Measurements from ENCODE around the gene ELMO1. TPM values are rescaled to one million over a fixed set of nuclear protein-coding genes. Genes with fewer than 3 reads are reported as not detected.

ELMO1 gene
- total and polyA plus RNA-seq, 2 experiments from 2014 or later = 9.6 to 10.8 TPM

- Histone ChIP-seq H3K27ac (no peak overlapping the region), H3K27me3 (no peaks in the 10 kb centered on the region), H3K9me3 (ENCODE audit: low read depth) (no peaks in the 10 kb centered on the region), H3K4me3 (no peak overlapping the region), H3K4me1 (ENCODE audit: low read depth) (no peaks in the 10 kb centered on the region), H3K36me3 (no peaks in the 10 kb centered on the region)
- no peak for DNase-seq (ENCODE audit: low read depth in 1 of 2, low spot score in 1 of 2)
- TF ChIP-seq, protein P1, sequence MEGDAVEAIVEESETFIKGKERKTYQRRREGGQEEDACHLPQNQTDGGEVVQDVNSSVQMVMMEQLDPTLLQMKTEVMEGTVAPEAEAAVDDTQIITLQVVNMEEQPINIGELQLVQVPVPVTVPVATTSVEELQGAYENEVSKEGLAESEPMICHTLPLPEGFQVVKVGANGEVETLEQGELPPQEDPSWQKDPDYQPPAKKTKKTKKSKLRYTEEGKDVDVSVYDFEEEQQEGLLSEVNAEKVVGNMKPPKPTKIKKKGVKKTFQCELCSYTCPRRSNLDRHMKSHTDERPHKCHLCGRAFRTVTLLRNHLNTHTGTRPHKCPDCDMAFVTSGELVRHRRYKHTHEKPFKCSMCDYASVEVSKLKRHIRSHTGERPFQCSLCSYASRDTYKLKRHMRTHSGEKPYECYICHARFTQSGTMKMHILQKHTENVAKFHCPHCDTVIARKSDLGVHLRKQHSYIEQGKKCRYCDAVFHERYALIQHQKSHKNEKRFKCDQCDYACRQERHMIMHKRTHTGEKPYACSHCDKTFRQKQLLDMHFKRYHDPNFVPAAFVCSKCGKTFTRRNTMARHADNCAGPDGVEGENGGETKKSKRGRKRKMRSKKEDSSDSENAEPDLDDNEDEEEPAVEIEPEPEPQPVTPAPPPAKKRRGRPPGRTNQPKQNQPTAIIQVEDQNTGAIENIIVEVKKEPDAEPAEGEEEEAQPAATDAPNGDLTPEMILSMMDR (IDR thresholded peaks at IDR 0.05; ENCODE audit: low read depth, low read length) = no peak
These were observed 118.7 kb downstream of the ELMO1 start for GRCh38 chr7:37329940-37330339.

DNA sequence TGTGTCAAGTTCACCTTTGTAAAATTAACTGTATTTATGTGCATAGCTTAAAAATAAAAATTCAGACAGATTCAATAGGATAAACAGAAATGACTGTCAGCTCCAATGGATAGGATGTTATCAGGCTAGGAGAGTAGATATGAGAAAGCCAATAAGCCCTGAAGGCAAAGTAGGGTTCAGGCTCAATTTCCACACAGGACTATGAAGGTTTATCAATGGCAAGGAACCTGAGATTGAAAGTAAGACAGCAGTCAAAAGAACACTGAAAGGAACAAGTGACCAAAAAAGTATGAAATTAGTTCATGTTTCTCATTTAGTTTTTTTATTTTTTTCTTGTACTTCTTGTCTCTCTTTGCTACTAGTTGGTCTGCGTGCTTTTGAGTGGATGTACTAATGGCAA is 121.4 kb downstream of the ELMO1 start:
- TF ChIP-seq, protein P1 (IDR thresholded peaks at IDR 0.05; ENCODE audit: low read depth, low read length) = no peak
- Histone ChIP-seq H3K4me3 (no peak overlapping the region), H3K36me3 (no peaks in the 10 kb centered on the region), H3K9me3 (ENCODE audit: low read depth) (no peaks in the 10 kb centered on the region), H3K27ac (no peak overlapping the region), H3K4me1 (ENCODE audit: low read depth) (no peaks in the 10 kb centered on the region), H3K27me3 (no peaks in the 10 kb centered on the region)
- DNase-seq (ENCODE audit: low read depth in 1 of 2, low spot score in 1 of 2) = no peak

DNA sequence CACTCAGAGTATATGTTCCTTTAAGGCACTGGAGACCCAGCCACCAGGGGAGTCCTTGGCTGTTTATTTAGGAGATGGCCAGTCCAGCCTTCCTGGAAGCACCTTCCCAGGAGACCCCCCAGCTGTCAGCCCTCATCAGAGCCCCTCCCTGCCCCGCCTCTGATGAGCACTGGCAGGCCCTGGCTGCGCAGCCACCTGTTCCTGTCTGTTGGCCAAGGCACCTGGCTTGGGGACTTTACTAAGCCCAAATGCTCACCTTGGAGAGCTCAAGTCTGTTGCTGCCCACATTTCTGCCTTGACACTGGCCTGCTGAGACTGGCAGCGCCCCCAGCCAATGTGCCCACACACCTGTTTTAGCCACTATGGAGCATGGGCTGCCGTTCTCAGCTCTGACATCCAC is 124.7 kb downstream of the ELMO1 start:
- Histone ChIP-seq H3K4me1 (ENCODE audit: low read depth) (no peaks in the 10 kb centered on the region), H3K27me3 (no peaks in the 10 kb centered on the region), H3K36me3 (no peaks in the 10 kb centered on the region), H3K27ac (no peak overlapping the region), H3K4me3 (no peak overlapping the region), H3K9me3 (ENCODE audit: low read depth) (no peaks in the 10 kb centered on the region)
- TF ChIP-seq, protein P1 (IDR thresholded peaks at IDR 0.05; ENCODE audit: low read depth, low read length) = no peak
- DNase-seq (ENCODE audit: low read depth in 1 of 2, low spot score in 1 of 2) = no peak

GRCh38 chr7:37322831-37323230 is 125.8 kb downstream of the ELMO1 start:
- TF ChIP-seq, protein P1 (IDR thresholded peaks at IDR 0.05; ENCODE audit: low read depth, low read length) = no peak
- no peaks in the 10 kb centered on the region for H3K4me1 ChIP-seq (ENCODE audit: low read depth)
- DNase-seq (ENCODE audit: low read depth in 1 of 2, low spot score in 1 of 2) = no peak
- H3K27me3 ChIP-seq = no peaks in the 10 kb centered on the region
- H3K36me3 ChIP-seq = no peaks in the 10 kb centered on the region
- H3K9me3 ChIP-seq (ENCODE audit: low read depth) = no peaks in the 10 kb centered on the region
- H3K4me3 ChIP-seq = no peak overlapping the region
- no peak overlapping the region for H3K27ac ChIP-seq

DNA sequence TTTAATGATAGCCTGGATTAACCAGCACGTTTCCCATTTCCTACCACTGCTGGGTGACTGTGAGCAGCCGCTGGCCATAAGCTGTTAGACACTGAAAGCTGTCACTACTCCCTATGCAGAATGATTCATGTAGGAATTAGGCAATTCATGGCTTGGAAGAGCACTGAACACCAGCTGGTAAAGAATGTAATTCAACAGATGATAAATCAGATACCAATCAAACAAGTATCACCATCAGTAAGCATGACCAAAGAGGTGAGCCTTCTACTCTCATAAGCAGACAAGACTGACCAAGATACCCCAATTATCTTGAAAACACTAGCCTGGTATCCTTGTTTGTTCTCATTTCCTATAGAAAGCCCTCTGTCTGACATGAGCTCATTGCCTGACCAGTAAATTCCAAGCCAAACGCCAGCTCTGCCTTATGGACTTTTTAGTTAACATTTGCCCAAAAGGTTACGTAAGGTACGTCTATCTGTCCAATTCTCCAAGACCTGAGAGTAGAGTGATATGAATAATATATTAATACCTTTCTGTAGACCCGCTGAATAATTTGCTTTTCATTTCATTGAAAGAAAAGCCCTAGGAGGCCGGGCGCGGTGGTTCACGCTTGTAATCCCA is 127.7 kb downstream of the ELMO1 start:
- no peak overlapping the region for H3K27ac ChIP-seq

More for the DNA sequence above, 127.7 kb downstream of the ELMO1 start:
- Histone ChIP-seq H3K36me3 (no peaks in the 10 kb centered on the region), H3K4me1 (ENCODE audit: low read depth) (no peaks in the 10 kb centered on the region), H3K4me3 (no peak overlapping the region), H3K27me3 (no peaks in the 10 kb centered on the region), H3K9me3 (ENCODE audit: low read depth) (no peaks in the 10 kb centered on the region)
- TF ChIP-seq, protein P1 (IDR thresholded peaks at IDR 0.05; ENCODE audit: low read depth, low read length) = no peak
- DNase-seq (ENCODE audit: low read depth in 1 of 2, low spot score in 1 of 2) = peak in 1 of 2 donors; percentile 33
